Stimulated activated naive CD8-positive, alpha-beta T cell treated with anti-CD3 and anti-CD28 coated beads, Interleukin-15, Interleukin-2, amounts not matched to agents 100 U/mL and 50 U/mL, for 24 hours (primary cell): ENCODE data around the gene TBX10.
A peak's percentile ranks its signal among the peaks of the same experiment; 100 is the strongest.
"Not testable (repeated sequence)": the region's sequence is repeated elsewhere in the genome, so short reads cannot be mapped to it uniquely, and the experiment has no call there.

Experiments
- ATAC-seq: fragments of 150-1000 bp; cut with Tn5 transposase; one replicate; pipeline ENCODE4 v1.10.0; 2021
- DNase-seq: peaks from one replicate; pipeline ENCODE4 v3.0.0; 2021

The TBX10 gene

DNA sequence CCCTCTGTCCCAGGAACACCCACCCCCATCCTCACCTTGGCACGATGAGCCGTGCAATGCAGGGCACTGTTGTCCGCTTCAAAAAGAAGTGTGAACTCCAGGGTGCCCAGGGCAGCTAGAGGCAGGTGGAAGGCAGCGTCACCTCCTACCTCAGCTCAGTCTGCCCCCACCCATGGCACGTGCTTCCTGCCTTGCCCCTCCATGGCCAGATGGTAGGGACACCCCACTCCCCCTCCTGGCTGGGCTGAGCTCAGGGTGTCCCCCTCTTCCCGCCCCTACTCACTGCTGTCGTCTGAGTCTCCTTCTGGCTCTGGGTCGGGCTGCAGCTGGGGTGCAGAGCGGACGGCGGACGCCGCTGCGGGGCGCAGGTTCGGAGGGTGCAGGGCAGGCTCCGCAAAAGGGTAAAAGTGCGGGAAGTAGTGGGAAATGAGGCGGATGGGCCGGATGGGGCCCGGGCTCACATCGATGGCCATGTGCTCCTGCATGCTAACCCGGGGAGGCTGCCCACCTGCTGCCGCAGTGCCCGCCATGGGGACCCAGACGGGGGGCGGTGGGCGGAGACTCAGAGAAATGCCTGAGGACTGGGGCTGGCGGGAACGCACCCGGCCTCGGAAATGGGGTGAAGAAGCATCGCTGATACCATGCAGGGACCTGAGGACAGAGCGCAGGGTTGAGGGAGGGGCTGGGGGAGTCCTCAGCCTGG is 23.7 kb downstream of the TBX10 start:
- DNase-seq = peak; percentile 22
- ATAC-seq = no peak

DNA sequence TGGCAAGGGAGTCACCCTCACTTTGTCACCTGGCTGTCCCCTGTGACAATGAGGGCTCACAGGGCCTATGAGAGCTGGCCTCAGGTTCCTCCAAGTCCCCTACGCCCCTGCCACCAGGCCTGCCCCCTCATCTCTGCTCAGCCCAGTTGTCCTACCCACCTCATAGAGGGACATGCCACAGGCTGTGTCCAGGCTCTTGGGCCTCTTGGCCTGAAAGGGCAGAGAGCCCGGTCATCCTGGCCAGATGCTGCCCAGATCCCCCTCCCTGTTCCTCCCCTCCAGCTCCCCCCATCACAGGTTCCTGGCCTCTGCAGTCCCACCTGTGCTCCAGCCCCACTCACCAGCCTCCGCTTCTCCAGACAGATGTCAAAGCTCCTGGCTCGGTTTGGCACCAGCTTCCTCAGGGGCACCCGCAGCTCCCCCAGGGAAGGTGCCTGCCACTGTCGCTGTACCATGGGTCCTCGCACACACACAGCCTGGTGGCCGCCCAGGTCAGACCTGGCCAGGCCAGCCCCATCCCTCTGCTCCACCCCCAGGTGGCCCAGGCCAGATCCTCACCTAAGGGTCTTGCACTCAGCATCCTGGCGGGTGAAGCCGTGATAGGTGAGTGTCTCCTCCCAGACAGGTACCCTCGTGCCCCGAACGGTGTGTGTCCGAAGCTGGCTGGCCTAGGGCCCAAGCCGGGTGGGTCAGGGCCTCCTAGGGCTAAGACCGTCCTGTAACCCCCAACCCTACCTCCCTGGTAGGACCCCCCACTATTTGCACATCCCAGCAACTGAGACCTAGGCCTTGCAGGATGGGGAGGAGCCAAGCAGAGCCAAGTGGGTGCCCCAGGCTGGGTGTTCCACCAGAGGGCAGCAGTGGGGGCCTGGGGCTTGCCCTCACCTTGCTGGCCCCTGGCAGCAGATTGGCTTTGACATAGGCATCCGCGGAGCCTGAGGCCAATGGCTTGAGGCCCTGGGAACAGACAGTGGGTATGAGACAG is 24.5 kb downstream of the TBX10 start:
- ATAC-seq (peak; percentile 42), DNase-seq (peak; percentile 85)

DNA sequence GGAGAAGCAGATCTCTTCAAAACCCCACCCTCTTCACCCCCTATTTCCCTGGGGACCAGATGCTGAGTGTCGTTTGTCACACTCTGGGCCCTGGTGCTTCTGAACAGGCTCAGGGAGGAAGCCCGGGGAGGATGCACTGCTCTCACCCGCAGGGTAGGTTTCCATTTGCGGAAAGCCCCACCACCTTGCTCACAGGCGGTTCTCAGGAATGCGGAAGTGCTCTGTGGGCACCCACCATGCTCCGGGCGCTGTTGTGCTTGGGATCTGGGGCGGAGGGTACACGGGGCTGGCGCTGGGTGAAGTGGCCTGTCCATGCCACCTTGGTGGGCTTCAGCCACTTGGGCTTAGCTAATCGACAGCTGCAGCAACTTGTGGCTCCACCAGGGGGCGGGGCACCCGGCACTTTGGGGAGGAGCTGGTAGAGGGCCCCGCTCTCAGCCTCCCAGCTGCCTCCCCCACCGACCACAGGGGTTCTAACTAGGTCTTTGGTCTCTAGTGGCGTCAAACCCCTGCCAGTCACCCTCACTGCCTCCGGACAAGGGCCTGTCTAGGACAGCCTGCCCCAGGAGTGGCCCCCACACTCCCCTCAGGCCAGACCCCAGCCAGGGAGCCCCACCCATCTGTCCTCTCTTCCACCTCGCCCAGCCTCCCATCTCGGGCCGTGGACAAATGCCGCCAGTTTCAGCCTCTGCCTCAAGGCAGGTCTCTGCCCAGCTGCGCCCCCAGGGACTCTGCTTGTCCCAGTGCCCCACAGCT is 25.4 kb downstream of the TBX10 start:
- peak; percentile 85 for DNase-seq
- peak; percentile 88 for ATAC-seq

DNA sequence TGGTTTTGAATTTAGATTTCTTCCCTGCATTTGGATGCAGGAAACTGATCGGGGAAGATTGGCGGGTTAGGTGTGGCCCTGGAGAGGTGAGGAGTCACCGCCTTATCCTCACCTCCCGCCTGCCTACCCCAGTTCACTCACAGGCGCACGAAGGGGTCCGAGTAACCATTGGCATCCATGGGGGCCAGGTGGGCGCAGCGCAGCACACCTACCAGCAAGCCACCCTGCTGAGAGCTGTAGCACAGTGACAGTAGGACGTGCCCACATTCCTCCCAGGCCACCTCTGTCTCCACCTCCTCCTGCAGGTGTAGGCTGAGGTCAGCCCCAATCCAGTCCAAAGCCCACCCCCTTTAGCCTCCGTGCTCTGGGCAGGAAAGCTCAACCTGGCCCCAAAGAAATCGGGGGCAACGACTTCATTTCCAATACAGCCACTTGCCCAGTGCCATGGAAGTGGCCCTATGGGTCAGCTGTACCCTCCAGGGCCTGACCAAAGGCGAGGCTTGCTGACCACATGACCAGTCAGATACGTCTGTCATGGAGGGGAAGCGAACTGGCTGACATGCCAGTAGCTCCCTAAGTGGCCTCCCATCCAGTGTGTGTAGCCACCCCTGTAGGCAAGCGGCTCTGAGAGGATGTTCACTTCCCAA is 26.1 kb downstream of the TBX10 start:
- DNase-seq (no peak), ATAC-seq (no peak)

DNA sequence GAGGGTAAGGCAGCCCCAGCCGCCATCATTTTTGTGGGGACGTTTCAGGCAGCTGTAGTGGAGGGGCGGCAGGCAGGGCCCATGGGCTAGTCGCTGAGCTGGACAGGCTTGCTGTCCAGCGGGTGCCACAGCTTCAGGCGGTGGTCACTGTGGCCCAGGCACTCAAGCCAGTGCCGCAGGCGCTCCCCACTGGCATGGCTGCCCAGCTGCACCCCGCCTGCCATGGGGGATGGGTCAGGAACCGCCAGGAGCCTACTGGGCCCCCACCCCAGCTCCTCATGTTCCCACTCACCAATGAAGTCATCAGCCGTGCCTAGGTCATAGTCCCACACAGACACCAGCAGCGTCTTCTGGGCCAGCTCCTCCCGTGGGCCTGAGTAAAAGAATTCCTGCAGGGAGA is 26.8 kb downstream of the TBX10 start:
- no peak for ATAC-seq
- no peak for DNase-seq

DNA sequence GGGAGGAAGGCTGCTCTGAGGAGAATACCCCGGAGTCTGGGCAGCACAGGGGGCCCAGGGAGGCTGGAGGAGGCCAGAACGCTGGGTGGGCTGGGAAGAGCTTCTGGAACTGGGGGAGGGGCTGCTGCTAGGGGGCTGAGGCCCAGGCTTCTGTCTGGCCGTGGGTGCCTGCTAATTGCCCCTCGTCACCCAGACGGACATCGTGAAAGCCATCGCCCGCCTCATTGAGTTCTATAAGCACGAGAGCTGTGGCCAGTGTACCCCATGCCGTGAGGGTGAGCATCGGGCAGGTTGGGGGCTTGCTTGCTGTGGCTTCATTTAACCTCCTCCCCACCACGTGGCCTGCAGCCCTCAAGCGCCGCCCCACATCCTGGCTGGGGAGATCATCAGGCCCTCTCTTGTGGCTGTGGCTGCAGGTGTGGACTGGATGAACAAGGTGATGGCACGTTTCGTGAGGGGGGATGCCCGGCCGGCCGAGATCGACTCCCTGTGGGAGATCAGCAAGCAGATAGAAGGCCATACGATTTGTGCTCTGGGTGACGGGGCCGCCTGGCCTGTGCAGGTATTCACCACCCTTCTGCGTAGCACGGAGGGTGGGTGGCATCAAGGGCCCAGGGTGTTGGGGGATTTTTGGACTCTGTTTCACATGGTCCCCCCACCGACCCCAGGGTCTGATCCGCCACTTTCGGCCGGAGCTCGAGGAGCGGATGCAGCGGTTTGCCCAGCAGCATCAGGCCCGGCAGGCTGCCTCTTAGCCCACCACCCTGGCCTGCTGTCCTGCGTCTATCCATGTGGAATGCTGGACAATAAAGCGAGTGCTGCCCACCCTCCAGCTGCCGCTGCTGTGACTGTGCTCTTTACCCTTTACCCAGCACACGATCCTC is 27.6 kb downstream of the TBX10 start:
- no peak for ATAC-seq
- DNase-seq = no peak

DNA sequence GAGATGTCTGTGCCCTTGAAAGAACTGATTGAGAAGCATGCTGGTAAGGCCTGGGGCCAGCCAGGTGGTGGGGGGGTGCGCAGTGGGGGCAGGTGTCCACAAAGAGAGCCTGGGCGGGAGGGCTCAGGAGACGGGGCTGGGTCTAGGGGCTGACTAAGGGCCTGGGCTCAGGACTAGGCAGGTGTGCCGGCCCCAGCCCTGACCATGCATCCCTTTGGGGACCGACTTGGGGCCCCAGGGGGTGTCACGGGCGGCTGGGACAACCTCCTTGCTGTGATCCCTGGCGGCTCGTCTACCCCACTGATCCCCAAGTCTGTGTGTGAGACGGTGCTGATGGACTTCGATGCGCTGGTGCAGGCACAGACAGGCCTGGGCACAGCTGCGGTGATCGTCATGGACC is 28.4 kb downstream of the TBX10 start:
- no peak for ATAC-seq
- DNase-seq = no peak

DNA sequence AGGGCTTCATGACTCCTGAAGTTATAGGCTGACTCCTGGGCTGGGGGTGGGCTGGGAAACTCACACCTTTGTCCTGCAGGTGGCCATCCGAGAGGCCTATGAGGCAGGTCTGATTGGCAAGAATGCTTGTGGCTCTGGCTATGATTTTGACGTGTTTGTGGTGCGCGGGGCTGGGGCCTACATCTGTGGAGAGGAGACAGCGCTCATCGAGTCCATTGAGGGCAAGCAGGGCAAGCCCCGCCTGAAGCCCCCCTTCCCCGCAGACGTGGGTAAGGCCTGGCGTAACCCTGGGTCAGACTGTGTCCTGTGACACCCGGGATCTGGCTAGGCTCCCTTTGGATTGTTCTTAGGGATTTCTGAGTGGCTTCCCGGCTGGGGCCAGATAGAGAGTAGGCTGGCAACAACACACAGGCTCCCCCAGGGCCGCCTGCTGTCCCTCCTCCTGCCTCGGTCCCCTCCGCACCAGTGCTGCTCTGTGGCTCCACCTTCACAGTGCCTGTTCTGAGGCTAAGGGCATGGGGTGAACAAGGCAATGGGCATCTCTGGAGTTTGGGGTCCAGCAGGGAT is 29.2 kb downstream of the TBX10 start:
- ATAC-seq (no peak), DNase-seq (no peak)

DNA sequence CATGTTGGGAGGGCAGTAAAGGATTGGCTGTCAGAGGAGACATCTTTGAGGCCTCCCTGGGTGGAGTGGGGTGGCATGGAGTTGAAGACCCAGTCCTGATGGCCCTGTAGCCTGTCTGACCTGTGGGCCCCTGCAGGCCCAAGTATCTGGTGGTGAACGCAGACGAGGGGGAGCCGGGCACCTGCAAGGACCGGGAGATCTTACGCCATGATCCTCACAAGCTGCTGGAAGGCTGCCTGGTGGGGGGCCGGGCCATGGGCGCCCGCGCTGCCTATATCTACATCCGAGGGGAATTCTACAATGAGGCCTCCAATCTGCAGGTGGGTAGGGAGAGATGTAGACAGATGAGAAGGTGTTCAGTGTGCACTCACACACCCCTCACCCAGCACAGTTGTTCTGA is 30.2 kb downstream of the TBX10 start:
- ATAC-seq = no peak
- no peak for DNase-seq

DNA sequence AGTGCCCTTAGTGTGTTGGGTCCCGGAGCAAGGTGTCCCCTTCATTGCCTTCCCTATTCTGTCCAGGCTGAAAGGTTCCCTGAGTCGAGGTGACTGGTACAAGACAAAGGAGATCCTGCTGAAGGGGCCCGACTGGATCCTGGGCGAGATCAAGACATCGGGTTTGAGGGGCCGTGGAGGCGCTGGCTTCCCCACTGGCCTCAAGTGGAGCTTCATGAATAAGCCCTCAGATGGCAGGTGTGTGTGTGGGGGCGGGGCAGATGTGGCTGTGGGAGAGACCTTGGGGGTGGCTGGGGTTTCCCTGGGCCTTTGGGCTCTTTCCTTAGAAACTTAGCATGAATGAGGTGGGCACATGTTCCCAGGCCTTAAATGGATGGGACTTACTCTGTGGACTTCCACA is 31.1 kb downstream of the TBX10 start:
- no peak for ATAC-seq
- no peak for DNase-seq

DNA sequence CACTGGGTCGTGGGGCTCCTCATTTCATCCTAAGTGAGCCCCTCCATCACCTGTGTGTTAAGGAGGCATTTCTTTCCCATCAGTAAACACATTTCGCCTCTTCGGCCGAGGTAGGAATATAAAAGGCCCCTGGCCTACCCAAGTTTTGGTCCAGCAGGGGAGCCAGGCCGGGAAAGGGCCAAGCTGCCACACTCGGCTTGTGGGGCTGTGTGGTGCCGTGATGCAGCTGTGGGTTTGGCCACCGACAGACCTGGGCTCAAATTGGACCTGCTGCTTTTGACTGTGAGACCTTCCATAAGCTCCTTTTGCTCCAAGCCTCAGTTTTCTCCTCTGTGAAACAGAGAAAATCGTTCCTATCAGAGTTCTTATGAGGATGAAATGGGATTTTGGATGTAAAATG is 32.1 kb downstream of the TBX10 start:
- DNase-seq (no peak), ATAC-seq (no peak)

DNA sequence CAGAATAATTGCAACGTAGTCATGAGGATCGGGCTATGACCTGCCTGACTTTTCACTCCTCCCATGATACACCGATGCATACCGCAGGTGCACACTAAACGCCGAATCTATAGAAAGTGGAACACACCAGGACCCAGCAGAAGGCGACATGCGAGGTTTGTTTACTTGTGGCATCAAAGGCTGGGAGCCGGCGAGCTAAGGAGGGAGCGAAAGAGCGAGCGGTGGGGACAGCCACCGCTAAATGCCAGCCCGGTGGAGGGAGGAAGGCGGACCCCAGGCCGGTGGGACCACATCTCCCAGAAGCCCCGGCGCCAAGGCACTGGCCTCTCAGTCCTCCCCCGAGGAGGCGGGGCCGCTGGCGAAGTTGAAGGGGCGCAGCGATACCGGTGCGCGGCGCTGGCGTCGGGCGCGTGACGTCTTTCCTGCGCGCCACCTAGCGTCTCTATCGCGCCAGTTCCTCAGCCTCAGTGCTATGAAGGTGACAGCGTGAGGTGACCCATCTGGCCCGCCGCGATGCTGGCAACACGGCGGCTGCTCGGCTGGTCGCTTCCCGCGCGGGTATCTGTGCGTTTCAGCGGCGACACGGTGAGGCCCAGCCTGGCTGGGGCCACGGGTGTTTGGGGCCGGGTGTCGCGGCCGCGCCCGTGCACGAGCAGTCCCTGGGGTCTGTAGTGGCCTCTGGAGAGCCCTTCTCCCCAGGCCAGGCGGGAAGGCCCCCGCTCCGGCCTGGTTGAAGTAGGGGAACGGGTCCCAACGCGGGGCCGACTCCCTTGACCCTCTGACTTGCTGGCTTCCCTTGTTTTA is 32.9 kb downstream of the TBX10 start, which contains the start of gene NDUFV1:
Gene NDUFV1 (plus strand): TSS at position 445 of the 804 bp plus-strand sequence. CDS start 69 bp downstream, at position 514.
- DNase-seq (peak; percentile 98), ATAC-seq (peak; percentile 99)

DNA sequence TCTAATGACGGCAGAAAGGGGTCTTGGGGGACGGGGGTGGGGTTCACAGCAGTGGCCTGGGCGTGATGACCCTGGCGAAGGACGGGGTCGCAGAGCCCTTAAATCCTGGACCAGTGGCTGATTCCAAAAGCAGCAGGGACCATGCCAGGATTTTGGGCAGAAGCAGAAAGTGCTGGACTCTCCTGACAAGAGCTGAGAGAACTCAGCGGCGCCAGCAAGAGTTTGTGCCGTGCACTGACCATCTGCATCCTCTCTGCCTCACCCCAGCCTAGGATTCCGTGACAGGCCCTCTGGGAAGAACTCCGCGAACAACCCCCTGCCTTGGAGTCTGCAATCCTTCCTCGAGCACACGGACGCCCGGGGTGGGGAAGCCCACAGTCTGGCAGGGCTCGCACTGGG is 33.5 kb downstream of the TBX10 start:
- ATAC-seq (no peak), DNase-seq (no peak)

DNA sequence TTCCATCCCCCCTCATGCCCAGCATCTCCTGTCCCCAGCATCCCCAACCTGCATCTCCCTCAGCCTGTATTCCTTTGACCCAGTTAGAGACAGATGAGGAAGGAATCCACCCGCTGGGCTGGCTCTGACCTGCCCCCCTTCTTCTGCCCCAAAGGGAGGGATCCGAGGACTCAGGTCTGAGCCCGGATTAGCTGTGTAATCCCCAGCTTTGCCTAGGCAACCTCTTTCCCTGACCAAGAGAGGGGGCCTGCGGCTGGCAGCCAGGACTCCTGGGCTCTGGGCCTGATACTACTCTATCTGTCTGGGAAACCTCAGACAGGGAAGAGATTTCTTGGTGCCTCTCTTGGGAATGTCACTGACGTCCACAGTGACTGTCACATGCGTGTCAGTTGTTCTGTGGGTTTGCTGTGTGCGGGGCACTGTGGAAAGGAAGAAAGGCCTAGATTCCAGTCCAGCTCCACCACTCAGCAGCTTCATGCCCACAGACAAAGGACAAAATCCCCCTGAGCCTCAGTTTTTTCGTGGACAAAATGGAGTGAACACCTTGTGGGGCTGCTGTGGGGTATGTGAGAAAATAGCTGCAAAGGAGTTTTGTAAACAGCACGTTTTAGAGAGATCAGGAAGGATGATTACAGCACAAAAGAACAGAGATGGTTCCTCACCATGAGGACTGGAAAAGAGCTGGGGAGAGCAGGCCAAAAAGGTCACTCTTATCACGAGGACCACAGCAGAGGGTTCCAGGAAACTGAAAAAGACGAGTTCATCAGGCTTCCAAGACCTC is 34.1 kb downstream of the TBX10 start:
- no peak for DNase-seq
- no peak for ATAC-seq

DNA sequence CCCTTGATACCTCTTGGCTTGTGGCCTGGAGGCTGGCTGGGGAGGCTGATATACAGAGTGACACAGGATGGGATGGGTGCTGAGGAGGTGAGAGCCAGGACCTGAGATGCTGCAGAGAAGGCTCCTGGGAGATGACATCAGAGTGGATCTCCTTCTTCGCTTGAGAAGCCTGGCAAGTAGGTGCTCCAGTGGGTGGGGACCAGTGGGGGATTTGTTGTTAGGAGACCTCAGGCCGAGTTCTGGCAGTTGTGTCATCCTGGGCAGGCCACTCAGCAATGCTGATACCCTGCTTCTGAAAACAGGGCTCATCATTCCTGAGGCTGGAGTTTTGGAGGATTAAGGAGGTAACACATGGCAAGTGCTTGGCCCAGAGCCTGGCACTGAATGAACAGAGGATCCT is 34.7 kb downstream of the TBX10 start:
- no peak for DNase-seq
- no peak for ATAC-seq

DNA sequence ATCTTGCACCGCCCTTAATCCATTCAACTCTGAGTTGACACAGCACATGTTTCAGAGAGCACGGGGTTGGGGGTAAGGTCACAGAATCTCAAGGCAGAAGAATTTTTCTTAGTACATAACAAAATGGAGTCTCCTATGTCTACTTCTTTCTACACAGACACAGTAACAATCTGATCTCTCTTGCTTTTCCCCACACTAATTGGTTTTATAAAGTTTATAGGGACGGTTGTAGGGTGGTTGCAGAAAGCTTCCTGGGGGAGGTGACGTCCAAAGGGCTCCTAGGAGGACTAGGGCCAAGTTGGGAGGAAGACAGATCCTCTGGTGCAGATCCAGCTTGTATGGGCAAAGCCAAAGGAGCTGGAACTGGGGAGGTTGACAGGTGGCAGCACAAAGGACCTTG is 35.4 kb downstream of the TBX10 start:
- not testable (repeated sequence) for DNase-seq

DNA sequence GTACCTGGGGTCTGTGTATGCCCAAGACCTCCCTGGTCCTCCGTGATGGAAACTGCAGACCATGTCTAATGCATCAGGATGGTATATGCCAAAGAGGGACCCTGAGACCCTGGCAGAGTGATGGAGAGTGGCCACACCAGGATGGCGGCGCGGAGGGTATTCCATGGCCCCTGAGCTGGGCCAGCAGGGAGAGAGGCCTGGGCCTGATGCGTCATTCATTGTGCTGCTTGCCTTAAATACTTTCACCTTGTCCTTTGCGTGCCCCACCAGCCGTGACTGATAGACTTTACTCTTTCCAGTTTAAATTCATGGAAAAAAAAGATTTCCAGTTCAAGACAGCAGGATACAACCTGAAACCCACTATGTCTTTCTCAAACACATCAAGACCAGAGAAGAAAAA is 38.5 kb downstream of the TBX10 start:
- DNase-seq (no peak), ATAC-seq (no peak)

More for the DNA sequence above, 35.4 kb downstream of the TBX10 start:
- ATAC-seq = not testable (repeated sequence)

DNA sequence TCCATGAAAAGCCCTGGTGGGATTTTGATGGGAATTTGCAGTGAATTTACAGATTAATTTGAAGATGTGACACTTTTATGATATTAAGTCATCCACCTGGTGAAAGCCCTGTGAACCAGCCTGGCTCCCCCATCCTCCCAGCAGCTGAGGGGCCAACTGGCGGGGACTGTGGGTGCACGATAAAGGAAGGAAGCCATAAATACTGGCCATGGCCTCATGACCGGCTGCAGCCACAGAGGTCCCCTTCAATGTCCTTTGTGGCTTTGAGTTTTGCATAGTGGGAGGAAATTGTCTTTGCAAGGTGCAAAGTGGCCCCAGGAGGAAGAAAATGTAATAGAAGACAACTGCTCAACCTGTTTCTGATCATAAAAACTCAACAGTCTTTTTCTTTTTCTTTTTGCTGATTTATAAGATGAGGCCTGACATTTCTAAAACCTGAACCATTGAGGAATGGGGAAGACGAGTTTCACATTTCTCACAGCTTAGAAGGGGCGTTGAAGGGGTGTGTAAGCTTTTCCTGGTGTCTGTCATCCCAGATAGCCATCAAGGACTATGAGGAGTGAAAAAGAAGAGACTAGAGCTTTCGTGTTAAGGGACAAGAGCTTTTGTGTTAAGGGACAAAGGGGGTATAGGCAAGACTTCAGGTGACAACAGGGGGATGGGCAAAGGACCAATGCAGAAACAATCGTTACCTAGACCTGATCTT is 39.1 kb downstream of the TBX10 start:
- DNase-seq (no peak), ATAC-seq (no peak)
